NCI-H526 treated with DMSO at 0.1 percent for 48 hours (cell line): Measurements from ENCODE around the gene HK1.
A peak's percentile ranks its signal among the peaks of the same experiment; 100 is the strongest.

Experiments used
- DNase-seq: peaks from one replicate; lab custom pipeline; 2025; lab: John Stamatoyannopoulos, UW

The HK1 gene

DNA sequence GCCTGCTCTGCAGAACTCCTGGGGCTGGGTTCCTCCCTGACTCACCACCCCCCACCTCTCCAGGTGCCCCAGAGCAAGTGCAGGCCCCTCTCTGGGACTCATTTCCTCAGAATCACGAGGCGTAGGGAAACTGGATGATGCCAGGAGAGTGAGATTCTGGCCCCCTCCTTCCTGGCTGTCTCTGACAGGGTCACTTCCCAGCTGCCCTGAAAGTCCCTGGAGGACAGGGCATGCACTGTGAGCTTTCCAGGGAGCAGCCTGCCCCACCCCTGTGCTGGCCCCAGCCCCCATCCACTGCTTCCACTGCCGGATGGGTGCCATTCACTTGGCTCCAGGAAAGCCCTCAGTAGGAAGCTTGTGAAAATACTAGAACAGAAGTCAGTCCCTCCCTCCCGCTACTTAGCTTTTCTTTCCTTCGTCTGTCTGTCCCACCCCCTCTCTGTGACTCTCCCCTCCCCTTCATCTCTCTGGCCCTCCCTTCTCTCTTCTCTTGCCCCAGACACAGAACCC, 128.1 kb downstream of the HK1 start:
- DNase-seq = no peak

DNA sequence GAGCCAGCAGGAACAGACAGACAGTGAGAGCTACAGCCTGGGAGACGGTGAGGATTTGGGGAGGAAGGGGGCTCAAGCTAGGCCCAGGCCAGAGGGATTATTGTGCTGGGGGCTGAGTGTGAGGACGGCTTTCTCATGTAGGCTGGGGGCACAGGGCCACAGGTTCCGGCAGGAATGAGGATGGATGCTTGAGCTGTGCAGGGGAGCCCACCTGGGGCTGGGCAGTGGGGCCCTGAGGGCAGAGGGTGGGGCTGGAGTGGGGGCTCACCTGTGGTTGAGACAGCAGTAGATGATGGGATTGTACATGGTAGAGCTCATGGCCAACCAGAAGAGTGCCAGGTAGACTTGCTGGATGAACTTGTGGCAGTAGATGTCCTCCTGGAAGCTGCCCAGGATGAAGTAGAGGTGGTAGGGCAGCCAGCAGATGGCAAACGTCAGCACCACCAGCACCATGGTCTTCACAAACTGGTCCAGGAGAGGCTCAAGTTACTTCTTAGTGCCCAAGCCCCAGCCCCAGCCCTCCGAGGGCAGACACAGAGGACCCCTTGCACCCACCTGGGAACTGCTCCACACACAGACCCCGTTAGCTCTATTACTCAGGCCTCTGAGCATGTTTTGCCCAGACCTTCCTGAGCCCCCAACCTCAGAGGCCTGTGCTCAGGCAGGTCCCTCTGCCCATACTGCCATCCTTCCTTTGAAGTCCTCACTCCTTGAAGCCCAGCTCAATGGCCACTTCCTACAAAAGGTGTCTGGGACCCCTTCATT, 128.7 kb downstream of the HK1 start:
- DNase-seq = no peak

DNA sequence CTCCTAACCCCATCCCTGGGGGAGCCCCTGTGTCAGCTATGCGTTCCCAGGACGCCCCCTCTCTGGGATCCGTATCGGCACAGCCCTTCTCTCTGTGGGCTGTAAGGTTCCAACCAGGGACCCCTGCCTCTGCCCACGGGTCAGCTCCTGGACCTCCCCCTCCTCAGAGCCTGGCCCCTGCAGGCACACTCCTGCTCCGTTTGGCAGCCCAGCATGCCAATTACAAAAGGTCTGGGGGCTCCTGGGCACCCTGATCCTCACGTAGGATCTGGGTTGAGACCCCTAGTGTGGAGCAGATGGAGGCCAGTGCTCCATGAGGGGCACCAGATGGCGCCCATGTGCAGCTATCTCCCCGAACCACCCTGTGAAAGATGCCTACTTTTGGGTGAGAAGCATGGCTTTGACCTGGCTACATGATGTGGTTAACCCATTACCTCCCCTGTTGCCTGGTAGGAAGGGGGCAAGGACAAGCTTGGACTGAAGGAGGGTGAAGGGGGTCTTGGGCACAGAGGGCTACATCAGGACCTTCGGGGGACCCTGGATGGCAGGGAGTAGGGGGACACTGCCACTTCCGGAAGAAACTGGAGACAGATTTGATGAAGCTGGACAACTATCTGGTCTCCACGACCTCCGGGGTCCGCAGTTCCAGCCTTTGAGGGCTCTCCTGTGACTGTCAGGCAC, 129.5 kb downstream of the HK1 start:
- DNase-seq = no peak

DNA sequence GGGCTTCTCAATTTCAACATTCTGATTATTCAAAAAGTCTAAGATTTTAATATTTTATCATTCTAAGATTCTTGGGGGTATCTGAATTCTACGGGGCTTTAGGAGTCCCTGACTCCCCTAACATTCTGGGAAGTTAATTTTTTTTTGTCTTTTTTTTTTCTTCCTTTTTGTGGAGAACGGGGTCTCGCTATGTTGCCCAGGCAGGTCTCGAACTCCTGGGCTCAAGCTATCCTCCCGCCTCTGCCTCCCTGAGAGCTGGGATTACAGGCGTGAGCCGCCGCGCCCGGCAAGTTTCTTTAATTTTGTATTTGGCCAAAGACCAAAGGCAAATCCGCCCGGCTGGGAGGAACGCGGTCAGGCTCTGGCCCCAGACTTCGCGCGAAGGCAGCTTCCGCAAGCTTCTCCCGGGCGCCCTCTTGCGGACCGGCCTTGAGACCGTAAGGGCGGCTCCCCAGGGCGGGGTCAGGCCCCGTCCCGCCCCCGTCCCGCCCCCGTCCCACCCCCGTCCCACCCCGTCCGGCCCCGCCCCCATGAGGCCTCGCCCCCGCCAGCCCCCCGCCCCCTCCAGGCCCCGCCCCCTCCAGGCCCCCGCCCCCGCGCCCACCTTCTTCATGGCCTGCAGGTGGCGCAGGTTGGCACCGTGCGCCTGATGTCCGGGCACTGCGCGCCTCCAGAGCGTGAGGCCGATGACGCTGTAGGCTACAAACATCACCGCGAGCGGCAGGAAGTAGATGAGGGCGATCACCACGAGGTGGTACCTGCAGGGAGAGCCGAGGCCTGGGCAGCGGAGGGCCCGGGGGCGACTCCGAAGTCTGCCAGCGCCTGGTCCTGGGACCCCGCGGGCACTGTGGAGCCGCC, 130.3 kb downstream of the HK1 start:
- DNase-seq = peak; percentile 61

GRCh38 chr10:69409176-69409495, 130.8 kb downstream of the HK1 start:
- no peak for DNase-seq

DNA sequence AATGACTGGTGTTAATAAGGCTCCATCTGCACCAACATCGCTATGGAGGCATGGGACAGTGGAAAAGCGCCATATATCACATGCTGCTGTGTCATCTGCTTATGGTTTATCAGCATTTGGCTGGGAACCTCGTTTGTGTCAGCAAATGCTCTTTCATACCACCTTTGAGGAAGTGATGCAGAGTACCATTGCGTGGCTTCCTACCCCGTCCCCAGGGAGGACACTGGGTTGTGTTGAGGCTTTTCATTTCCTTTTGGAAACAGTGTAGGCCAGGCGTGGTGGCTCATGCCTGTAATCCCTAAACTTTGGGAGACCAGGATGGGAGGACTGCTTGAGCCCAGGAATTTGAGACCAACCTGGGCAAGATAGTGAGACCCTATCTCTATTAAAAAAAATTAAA, 131.7 kb downstream of the HK1 start:
- DNase-seq = no peak

DNA sequence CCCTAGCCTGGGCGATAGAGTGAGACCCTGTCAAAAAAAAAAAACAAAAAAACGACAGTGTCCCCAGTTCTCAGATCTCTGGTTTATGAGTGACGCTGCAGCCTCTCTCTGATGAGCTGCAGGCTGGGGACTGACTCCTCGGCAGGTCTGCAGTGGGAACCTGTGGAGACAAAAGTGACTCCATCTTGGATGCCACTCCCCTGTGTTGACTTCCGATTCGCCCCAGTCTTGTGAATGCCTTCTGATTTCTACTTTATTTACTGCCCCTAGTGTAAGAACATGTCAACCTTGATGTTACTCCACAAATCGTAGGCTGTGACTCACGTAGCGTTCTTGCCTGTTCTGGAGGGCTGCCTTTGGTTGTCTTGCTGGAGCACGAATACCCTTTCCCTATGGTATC, 132.2 kb downstream of the HK1 start:
- no peak for DNase-seq

- DNase-seq = no peak
These were observed 133.2 kb downstream of the HK1 start for GRCh38 chr10:69411476-69411875.

- DNase-seq = no peak
These were observed 134.0 kb downstream of the HK1 start for GRCh38 chr10:69412232-69412790.

DNA sequence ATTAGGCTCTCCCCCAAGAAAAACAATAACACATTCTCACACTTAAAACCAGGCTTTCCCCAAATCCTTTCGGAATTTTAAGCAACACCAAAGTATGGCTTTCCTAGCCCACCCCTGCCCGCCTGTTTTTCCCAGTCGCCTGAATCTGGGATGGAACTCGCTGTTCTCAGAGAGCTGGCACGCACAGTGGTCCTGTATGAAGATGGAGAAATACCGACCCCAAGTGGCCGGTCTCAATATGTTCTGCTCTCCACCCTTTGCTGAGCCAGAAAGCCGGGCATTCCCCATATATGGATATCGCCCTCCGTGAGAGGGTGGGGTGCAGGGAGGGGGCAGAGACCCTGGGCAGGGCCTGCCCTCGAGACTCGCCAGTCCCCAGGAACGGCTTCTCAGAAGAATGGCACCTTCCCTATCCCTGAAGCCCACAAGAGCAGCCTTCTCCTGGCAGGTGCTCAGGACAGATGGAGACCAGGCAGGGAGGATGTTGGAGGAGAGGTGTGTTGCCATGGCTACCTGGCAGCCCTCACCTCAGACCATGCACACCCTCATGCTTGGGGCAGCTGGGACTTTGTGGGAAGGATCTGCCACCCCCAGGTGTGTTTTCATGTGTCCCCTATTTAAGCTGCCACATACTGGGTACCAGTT, 135.0 kb downstream of the HK1 start:
- no peak for DNase-seq

DNA sequence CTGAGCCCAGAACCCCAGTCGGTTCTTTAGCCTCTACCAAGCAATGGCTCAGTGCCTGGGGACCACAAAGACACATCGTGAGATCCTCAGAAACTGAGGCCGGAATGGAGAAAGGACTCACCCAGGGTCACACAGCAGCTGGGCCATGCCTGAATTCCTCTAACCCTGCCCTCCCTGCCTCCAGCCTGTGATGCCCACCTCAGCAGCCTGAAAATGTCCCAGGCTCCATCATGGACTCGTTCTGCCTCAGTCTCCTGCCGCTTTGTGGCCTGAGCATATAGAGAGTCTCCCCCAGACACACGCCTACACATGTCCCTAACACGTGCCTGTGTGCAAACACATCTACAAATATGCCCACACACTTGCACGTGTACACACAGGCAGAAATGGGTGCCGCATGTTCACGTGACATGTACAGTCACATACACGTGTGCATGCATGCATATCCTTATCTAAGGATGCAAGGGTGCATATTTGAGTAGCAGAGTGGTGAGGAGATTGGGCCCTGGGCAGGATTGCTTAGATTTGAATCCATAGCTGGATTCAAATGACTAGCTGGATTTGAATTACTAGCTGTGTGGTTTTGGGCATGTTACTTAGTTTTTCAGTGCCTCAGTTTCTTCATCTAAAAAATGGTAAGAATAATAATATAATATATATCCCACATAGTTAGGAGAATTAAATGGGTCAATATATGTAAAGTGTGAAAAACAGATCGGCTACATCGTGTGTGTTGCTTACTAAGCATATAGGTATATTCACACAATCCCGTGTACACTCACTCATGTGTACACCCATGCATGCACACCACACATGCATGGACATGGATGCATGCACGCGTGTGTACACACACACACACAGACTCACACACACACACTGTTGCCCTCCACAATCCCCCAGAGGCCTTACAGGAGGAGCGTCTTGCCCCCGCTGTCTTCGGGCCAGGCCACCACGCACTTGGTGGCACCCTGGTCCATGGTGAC, 136.0 kb downstream of the HK1 start:
- DNase-seq = no peak

DNA sequence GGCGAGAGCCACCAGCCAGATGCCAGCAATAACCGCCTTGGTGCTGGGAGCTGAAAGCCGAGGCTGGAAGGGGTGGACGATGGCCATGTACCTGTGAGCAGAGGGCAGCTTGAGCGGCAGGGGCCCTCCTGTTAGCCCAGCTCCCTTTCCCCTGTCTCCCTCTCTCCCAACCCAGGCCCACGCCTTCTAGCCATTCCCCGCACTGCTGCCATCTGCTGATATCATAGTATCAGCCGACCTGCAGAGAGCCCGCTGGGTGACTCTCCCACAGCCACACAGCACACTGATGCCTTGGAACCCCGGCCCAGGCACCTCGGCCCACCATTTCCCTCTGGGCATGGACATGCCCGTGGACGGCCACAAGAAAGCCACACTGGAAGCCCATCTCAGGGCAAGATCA, 136.8 kb downstream of the HK1 start:
- no peak for DNase-seq

GRCh38 chr10:69415951-69416350, 137.7 kb downstream of the HK1 start:
- DNase-seq = no peak

DNA sequence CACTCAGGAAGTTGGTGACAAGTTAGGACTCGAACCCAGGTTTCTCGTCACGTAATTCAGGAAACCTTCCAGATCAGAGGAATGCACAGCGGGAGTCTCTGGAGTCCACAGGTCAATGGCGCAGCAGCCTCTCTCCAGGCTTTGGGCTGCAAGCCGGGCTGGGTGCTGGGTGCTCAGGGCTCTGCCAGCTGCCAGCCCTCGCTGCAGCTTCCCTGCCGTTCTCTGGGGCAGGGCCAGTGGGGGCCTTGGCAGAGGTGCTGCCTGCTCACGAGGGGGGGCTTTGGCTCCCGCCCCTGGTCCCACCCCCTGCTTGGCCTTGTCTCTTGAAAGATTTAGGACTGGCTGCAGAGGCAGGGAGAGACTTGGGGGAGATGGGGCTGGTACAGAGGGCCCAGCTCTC, 138.4 kb downstream of the HK1 start, which contains the start of gene TACR2:
TACR2 (minus strand) TSS at position 224 of the 400 bp plus-strand sequence. CDS start 595 bp downstream, outside the sequence.
- DNase-seq = no peak

- no peak for DNase-seq
These were observed 139.2 kb downstream of the HK1 start for GRCh38 chr10:69417542-69417941.

DNA sequence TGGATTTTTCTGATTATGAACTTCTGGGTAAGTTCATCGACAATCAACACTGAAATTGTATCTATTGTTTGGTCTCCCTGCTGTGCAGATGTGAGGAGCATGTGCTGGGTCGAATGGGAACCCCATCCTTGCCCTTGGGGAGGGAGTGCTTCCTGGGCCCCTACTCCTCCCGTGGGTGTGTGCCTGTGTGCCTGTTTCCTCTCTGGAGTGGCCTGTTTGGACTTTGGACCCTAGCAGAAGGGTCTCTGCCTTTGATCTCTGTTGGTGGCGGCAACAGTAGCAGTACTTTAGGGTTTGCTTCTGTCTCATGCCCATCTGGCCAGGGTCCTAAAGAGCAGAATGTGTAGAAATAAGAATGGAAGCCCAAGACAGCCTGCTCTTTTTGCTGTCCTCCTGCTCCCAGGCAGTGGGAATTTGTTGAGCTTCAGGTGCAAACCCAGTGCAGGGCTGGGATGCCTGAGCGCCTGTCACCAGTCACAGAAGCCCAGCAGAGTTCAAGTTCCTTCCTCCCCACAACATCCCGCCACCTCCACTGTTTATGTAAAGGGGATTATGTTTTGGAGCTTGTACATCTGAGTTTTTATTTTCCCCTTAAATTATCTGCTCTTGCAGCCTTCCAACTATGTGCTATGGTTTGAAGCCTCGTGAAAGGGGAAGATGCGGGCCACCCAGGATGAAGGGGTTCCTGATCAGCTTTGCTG, 139.9 kb downstream of the HK1 start:
- DNase-seq = no peak

- DNase-seq = no peak
These were observed 140.9 kb downstream of the HK1 start for GRCh38 chr10:69419096-69419743.

- no peak for DNase-seq
These were observed 141.4 kb downstream of the HK1 start for GRCh38 chr10:69419744-69420126.

DNA sequence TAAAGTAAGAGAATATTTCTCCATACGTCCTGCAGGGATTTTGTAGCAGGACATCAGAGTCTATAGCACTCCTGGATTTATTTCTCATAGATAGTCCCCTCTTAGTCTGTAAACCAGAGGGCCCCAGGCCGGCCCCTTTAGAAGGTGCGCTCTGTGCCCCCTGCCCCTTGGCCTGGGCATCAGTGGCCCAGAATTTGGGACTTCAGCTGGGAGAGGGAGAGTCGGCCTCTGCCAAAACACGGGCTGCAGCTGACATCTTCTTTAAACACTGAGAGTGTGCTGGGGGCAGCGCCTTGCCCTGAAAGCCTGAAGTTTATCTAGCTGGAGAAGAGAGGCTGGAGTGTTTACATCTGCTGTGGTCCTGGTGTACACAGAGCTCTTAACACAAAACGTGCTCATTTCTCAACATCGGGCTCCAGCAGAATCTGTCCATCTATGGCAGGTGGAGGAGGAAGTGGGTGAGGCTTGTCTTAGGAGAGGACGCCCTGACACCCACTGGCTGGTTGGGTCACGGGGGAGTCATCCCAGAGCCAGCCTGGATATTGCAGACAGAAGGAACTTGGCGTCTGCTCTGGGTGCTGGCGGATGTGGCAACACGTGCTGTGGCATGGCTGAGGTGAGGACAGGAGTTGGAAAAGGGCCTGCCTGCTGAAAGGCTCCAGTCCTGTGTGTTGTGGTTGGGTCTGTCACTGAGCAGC, 143.5 kb downstream of the HK1 start:
- DNase-seq = no peak
